ENCODE results near the gene ENTPD8. TPM values are rescaled to one million over a fixed set of nuclear protein-coding genes. Genes with fewer than 3 reads are reported as not detected.

The ENTPD8 gene
- total and polyA plus RNA-seq, 10 of the 15 experiments (the other 5 are each of a cell fraction or from before 2014, with no cell fraction given): not detected

GRCh38 chr9:137449931-137450538 lies 8.9 kb upstream of the ENTPD8 start (continued):
- TF ChIP-seq KDM1A (IDR thresholded peaks at IDR 0.05; ENCODE audit: borderline replicate concordance) (no peak), EED (IDR thresholded peaks at IDR 0.05; ENCODE audit: low read depth) (no peak)

GRCh38 chr9:137449081-137449844 lies 8.1 kb upstream of the ENTPD8 start:
- H3K27me3 ChIP-seq (replicated peaks in 1 of 2; ENCODE audit: control insufficient read depth in 2 of 2, insufficient read depth in 2 of 2, low read length in 1 of 2): no peaks in the 10 kb centered on the region
- ChIA-PET CTCF (interaction anchor here (0.5 to 1.1 kb wide), 2 partner anchors 150 to 195 kb away, joined by 3 to 4 read pairs; no protein-coding TSS in a partner anchor), SMC1A (ENCODE audit: uncharacterized antibody, unreplicated experiment) (no interaction called here), RAD21 (ENCODE audit: unreplicated experiment) (no interaction called here), POLR2A (interaction anchor here (1.0 kb wide), 1 partner anchor 26 kb away, joined by 3 read pairs; the partner anchor contains the start of genes EXD3 and NOXA1)
- WGBS (ENCODE audit: insufficient coverage, insufficient replicate concordance, low lambda C conversion rate, missing lambda C conversion rate): 73% methylated on average over 36 of the region's 36 CpGs
- peaks cover 9% of the 10 kb centered on the region for H3K4me1 ChIP-seq (ENCODE audit: control insufficient read depth, insufficient read depth, low read length)
- H3K27ac ChIP-seq (ENCODE audit: control insufficient read depth, insufficient read depth): no peak overlapping the region
- H2AFZ ChIP-seq (ENCODE audit: control insufficient read depth, low read depth, low read length): no peak overlapping the region
- FAIRE-seq (no peak), DNase-seq (ENCODE audit: low read depth, low spot score) (no peak), ATAC-seq (no peak)
- H4K20me1 ChIP-seq (ENCODE audit: control insufficient read depth, insufficient read depth): no peaks in the 10 kb centered on the region
- intact Hi-C loops (cut with micrococcal nuclease; ENCODE audit: unreplicated experiment) (no loop called here), in situ Hi-C loops (cut with MboI) (loop anchor here (5.0 kb wide), 1 partner anchor 157 kb away; no protein-coding TSS in a partner anchor)
- no peak overlapping the region for H3K4me2 ChIP-seq (ENCODE audit: control insufficient read depth, insufficient read depth)
- no peaks in the 10 kb centered on the region for H3K36me3 ChIP-seq (ENCODE audit: control insufficient read depth in 2 of 2, insufficient read depth in 2 of 2, low read length in 1 of 2)
- H3K9ac ChIP-seq (ENCODE audit: control insufficient read depth, insufficient read depth, low read length): no peak overlapping the region
- no peak overlapping the region for H3K4me3 ChIP-seq
- H3K79me2 ChIP-seq (ENCODE audit: control insufficient read depth, insufficient read depth, low read length): no peaks in the 10 kb centered on the region
- TSS peak; percentile 82 for BruUV-seq (replicated peaks)
- TF ChIP-seq IRF5 (IDR thresholded peaks at IDR 0.05; ENCODE audit: borderline replicate concordance) (no peak), CBX5 (IDR thresholded peaks at IDR 0.05; ENCODE audit: low read depth) (no peak), RFX5 (IDR thresholded peaks at IDR 0.05; ENCODE audit: low read depth, low read length) (no peak), NKRF (conservative IDR thresholded peaks at IDR 0.05) (no peak)
- no peaks in the 10 kb centered on the region for H3K9me3 ChIP-seq (replicated peaks; ENCODE audit: control insufficient read depth, insufficient read depth, low read length)
